HG03097 (cell line): ENCODE measurements around the gene RNASET2.
"Not testable (repeated sequence)": the region's sequence is repeated elsewhere in the genome, so short reads cannot be mapped to it uniquely, and the experiment has no call there.

Source experiments
- ATAC-seq: cut with Tn5 transposase; IDR thresholded peaks from one replicate; pipeline ENCODE4 v1.9.1; 2021; ENCODE audit not compliant: unreplicated experiment, low FRiP score

Gene RNASET2

DNA sequence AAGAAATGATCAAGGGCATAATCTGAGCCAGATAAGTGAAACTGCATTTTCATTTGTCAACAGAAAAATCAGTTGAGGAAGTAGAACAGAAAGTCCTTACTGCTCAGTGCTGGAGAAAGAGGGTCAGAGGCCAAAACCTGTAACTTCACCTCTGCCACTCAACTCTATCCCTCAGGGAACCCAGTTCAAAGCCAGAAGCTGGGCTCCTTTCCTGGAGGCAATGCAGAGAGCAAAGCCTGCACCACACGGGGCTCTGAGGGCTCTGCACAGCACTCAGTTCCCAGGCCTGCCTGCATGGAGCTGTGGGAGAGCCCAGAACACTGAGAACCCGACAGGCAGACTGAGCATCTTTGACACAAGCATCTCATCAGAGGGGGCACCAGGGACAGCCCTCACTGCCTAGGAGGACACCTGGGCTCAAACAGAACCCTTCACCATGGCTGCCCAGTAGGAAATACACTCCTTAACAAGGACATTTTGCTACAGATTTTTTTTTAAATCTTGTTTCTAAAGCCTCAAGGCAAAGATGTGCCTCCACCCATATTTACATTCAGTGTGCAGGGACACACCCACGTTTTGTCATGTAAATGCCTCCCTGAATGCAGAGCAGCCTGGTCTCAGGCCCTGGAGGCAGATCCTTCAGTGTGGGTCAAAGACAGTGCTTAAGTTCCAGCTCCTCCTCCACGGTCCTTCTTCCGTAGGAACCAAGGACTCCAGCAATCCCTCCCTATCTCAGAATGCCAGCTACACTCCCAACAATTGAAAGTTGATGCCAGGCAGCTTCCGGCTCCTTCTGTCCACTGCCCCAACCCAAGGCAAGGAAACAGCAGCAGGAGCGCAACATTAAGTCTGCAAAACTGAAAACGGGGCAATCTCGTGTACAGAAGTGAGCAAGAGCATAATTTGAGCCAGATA lies 6.6 kb downstream of the RNASET2 start:
- no peak for ATAC-seq

GRCh38 chr6:166948724-166949123 lies 7.6 kb downstream of the RNASET2 start:
- ATAC-seq = not testable (repeated sequence)

DNA sequence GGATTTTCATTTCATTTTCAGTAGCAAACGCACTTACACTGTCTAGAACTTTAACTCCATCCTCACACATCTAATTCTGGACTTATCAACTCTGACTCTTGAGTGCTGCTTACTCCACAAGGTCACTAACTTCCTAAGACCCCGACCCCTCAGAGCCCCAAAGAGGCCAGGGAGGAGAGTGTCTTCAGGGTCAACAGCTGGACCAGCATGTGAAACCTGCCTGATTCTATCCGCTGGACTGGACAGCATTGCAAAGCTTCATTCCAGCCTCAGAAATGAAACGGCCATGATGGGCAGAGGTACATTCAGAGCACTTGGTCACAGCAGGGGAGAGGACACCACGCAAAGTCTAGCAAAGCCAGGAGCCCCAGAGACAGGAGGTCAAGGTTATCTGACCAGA lies 9.1 kb downstream of the RNASET2 start:
- ATAC-seq = no peak

DNA sequence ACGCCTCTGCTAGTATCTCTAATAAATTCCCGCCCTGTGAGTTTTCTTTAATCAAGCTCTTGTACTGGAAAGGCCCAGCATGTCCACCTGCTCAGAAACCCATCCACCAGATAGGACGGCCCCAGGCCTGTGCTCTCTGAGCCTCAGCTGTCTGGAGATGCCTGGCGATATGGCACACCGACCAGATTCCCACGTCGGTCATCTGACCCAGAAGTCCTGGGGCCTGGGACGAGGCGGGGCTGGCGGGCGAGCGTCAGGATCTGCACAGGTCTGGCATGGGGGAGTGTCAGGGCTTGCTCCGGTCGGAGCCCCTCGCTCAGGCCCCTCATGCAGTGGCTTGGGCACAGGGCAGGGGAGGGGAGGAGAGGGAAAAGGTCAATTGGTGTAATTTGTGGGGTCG lies 10.2 kb downstream of the RNASET2 start:
- no peak for ATAC-seq

GRCh38 chr6:166944666-166945256 lies 11.6 kb downstream of the RNASET2 start:
- no peak for ATAC-seq

DNA sequence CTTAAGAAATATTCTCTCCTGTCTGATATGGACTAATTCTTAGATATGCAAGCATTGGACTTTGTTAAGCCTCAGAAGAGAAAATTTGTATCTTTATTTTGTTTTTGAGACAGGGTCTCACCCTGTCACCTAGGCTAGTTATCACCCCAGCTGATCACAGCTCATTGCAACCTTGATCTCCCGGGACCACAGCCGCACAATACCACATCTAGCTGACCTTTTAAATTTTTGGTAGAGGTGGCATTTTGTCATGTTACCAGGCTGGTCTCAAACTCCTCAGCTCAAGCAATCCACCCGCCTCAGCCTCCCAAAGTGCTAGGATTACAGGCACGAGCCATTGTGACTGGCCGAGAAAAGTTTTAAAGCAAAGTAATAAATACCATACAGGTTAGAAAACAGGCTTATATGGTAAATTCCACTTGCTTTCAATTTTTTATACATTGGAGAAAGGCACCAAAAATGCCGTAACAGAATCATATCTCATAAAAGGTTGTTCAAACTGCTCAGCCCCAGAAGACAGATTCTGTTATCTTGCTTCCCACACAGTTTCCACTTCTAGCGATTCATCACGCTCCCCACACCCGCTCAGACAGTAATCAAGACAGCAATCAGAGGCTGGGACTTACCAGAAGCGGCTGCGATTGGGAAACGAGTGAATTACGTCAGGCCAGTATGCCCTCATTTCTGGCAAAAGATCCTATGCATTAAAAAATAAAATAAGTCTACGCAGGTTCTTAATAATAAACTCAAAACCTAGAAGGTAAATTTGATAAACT lies 13.8 kb downstream of the RNASET2 start:
- ATAC-seq = no peak

- ATAC-seq = no peak
Observed at GRCh38 chr6:166940643-166941068, 15.7 kb downstream of the RNASET2 start.

DNA sequence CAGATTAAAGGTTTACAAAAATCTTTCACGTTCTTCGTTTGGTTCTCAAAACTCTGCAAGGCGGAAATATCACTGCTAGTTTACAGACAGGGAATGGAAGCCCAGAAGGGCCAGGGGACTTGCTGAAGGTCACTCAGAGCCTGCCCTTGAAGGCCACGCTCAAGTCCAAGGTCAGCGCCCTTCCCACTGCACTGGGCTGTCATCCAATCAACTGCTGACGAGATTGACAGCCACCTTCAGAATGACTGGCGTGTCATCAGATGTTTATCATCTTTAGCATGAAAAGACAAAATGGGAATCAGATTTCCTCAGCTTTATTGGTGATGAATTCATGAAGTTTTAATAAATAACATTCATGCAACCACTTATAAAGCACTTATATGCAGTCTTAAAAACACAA lies 16.5 kb downstream of the RNASET2 start:
- no peak for ATAC-seq

DNA sequence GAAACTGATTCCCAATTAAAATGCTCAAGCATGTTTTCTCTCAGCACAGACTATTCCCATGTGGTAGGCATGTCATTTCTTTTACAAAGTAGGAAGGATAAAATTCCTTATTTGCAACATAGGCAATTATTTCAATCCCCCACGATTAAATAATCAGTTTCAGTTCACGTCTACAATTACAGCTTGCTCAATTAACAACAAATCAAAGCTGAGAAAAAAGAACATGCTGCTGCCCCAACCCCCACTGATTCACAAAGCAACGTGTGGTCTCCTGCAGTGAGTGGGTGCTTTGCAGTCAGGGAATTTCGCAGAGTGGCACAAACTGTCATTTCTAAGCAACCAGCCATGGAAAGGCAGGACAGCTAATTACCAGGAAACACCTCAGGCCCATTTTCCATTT lies 17.0 kb downstream of the RNASET2 start:
- no peak for ATAC-seq

GRCh38 chr6:166938704-166939103 lies 17.6 kb downstream of the RNASET2 start:
- no peak for ATAC-seq

- no peak for ATAC-seq
Observed at GRCh38 chr6:166938150-166938549, 18.2 kb downstream of the RNASET2 start.

- no peak for ATAC-seq
Observed at GRCh38 chr6:166937746-166938145, 18.6 kb downstream of the RNASET2 start.

DNA sequence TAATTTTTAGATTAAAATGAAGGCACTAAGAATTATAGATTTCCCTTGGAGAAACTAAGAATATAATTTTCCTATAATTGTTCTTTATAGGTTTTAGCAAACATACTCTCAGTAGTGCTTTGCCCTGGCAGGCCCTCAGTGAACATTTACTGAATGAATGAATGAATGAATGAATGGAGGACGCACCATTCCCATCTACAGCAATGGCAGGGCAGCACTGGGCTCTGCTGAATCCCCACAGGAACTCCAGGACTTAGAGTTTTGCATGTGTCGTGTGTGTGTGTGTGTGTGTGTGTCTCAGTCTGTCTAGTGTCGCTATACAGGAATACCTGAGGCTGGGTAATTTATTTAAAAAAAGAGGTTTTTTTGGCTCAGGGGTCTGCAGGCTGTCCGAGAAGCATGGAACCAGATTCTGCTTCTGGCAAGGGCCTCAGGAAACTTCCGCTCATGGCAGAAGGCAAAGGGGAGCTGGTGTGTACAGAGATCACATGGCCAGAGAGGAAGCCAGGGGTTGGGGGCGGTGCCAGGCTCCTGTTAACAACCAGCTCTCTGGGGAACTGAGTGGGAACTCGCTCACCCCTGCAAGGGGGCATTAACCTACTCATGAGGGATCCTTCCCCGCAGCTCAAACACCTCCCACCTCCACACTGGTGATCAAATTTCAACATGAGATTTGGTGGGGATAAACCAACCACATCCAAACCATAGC lies 20.1 kb downstream of the RNASET2 start:
- no peak for ATAC-seq

- ATAC-seq = no peak
Observed at GRCh38 chr6:166935353-166935752, 21.0 kb downstream of the RNASET2 start.

- no peak for ATAC-seq
Observed at GRCh38 chr6:166934174-166934573, 22.2 kb downstream of the RNASET2 start.

DNA sequence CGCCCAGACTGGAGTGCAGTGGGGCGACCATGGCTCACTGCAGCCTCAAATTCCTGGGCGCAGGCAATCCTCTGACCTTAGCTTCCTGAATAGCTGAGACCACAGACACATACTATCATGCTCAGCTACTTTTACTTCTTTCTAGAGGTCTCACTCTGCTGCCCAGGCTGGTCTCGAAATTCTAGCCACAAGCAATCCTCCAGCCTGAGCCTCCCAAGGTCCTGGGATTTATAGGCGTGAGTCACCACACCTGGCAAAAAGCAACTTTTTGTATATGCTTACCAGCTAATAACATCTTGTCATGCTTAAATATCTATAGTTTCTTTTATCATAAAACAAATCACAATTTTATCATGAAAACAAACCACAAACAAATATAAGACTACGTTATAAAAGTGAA lies 23.0 kb downstream of the RNASET2 start:
- no peak for ATAC-seq

GRCh38 chr6:166932616-166933015 lies 23.7 kb downstream of the RNASET2 start:
- no peak for ATAC-seq

DNA sequence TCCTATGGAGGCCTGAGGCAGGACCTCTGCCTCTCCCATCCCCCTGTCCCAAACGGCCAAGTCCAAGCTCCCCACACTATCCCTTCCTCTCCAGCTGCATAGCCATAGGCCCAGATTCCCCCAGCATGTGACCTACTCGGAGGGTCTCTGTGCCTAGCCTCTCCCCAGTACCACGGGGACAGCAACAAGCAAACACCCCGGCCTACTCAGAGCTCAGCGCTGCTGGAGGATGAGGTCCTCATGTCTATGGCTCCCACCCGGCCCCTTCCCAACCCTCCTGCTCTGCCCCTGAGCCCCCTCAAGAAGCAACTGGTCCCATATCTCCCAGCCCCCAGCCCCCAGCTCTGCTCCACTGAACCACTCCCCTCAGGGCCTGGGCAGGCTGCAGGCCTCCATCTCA lies 24.2 kb downstream of the RNASET2 start:
- ATAC-seq = no peak

GRCh38 chr6:166931426-166931970 lies 24.9 kb downstream of the RNASET2 start:
- no peak for ATAC-seq

DNA sequence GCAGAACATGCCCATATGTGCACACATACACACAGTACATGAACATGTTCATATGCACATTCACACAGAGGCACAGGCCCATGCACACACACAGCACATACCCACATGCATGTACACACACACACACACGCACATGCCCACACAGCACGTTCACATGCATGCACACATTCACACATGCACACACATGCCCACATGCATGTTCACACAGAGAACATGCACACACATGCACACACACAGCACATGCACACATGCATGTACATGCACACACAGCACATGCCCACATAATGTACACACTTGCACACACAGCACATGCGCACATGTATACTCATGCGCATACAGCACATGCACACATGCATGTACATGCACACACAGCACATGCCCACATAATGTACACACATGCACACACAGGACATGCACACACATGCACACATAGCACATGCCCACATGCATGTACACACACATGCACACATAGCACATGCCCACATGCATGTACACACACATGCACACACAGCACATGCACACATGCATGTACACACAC lies 25.9 kb downstream of the RNASET2 start:
- ATAC-seq = no peak
